HEK293T (cell line): Measurements from ENCODE around the gene IGDCC3.

ENCODE experiments used
- ARNT ChIP-seq: fragments of 450-650 bp; IDR thresholded peaks from 2 replicates; pipeline ENCODE4 v1.6.1; 2017; ENCODE audit warnings: mild to moderate bottlenecking
- BHLHE40 ChIP-seq: fragments of 450-650 bp; IDR thresholded peaks from 2 replicates; pipeline ENCODE4 v1.6.1; 2016; ENCODE audit warnings: mild to moderate bottlenecking, moderate library complexity, borderline replicate concordance
- ELF4 ChIP-seq: fragments of 450-650 bp; IDR thresholded peaks from 2 replicates; pipeline ENCODE4 v1.6.1; 2017; ENCODE audit warnings: antibody characterized with exemption
- FOXA1 ChIP-seq: fragments of 450-650 bp; IDR thresholded peaks from 2 replicates; pipeline ENCODE4 v1.6.1; 2016; ENCODE audit warnings: mild to moderate bottlenecking
- FOXK2 ChIP-seq: fragments of 450-650 bp; IDR thresholded peaks from 2 replicates; pipeline ENCODE4 v1.6.1; 2016; ENCODE audit warnings: mild to moderate bottlenecking
- FOXM1 ChIP-seq: fragments of 450-650 bp; IDR thresholded peaks from 2 replicates; pipeline ENCODE4 v1.6.1; 2017; ENCODE audit warnings: mild to moderate bottlenecking, borderline replicate concordance
- HDGF ChIP-seq: fragments of 450-650 bp; IDR thresholded peaks from 2 replicates; pipeline ENCODE4 v1.6.1; 2017; ENCODE audit warnings: antibody characterized with exemption, borderline replicate concordance
- L3MBTL2 ChIP-seq: fragments of 450-650 bp; conservative IDR thresholded peaks from 2 replicates; pipeline ENCODE4 v1.6.1; 2016; ENCODE audit warnings: mild to moderate bottlenecking
- LEF1 ChIP-seq: fragments of 450-650 bp; IDR thresholded peaks from 2 replicates; pipeline ENCODE4 v1.6.1; 2017; ENCODE audit warnings: mild to moderate bottlenecking, borderline replicate concordance
- SP1 ChIP-seq: fragments of 450-650 bp; IDR thresholded peaks from 2 replicates; pipeline ENCODE4 v1.6.1; 2017
- ZNF384 ChIP-seq: fragments of 450-650 bp; IDR thresholded peaks from 2 replicates; pipeline ENCODE4 v1.6.1; 2016

GRCh38 chr15:65278480-65278879 lies 99.3 kb downstream of the IGDCC3 start:
- TF ChIP-seq BHLHE40 (no peak), ARNT (no peak), ZNF384 (no peak), L3MBTL2 (no peak), LEF1 (no peak), FOXM1 (no peak), FOXK2 (no peak), FOXA1 (no peak), SP1 (no peak), ELF4 (no peak), HDGF (no peak)
